ENCODE results near the gene C19orf25. TPM values are rescaled to one million over a fixed set of nuclear protein-coding genes. Genes with fewer than 3 reads are reported as not detected.

The C19orf25 gene
- total and polyA plus RNA-seq, 9 of the 15 experiments (the other 6 are each of a cell fraction or from before 2014, with no cell fraction given): 0.79 to 96.0 (median 36.1) TPM

- TF ChIP-seq HMGXB4 (CRISPR knock-in tag; IDR thresholded peaks at IDR 0.05): no peak
- TF ChIP-seq ADNP (tag; IDR thresholded peaks at IDR 0.05): peak; percentile 69; the same call in 1 of the 2 replicates
- TF ChIP-seq ZNF551 (CRISPR knock-in tag; IDR thresholded peaks at IDR 0.05): no peak
- peak; percentile 39; the same call in 1 of the 2 replicates for TF ChIP-seq KLF16 (IDR thresholded peaks at IDR 0.05)
- peak; percentile 96 for TF ChIP-seq ZNF3 (CRISPR knock-in tag; IDR thresholded peaks at IDR 0.05)
- no peak for TF ChIP-seq SRSF3 (IDR thresholded peaks at IDR 0.05; ENCODE audit: insufficient read depth, low read length)
- no peak for TF ChIP-seq THRB (CRISPR knock-in tag; conservative IDR thresholded peaks at IDR 0.05)
- TF ChIP-seq MAFF (IDR thresholded peaks at IDR 0.05; ENCODE audit: low read length): no peak
- TF ChIP-seq CLOCK (CRISPR knock-in tag; IDR thresholded peaks at IDR 0.05; ENCODE audit: borderline replicate concordance): no peak
- TF ChIP-seq BRD4 (IDR thresholded peaks at IDR 0.05): no peak
- TF ChIP-seq MIER1 (IDR thresholded peaks at IDR 0.05; ENCODE audit: low read depth): 0 out of 2 replicates have a peak, but pooled peaks have one; percentile 56
- no peak for TF ChIP-seq KAT8 (IDR thresholded peaks at IDR 0.05; ENCODE audit: low read depth)
- no peak for TF ChIP-seq KHSRP (IDR thresholded peaks at IDR 0.05)
- TF ChIP-seq SIN3A (IDR thresholded peaks at IDR 0.05; ENCODE audit: borderline replicate concordance in 2 of 2, control insufficient read depth in 1 of 2, low read depth in 2 of 2, low read length in 2 of 2): peak in 1 of 2 experiments; percentile 32; a peak in 1 of 4 replicates
- TF ChIP-seq ZNF133 (CRISPR knock-in tag; IDR thresholded peaks at IDR 0.05): no peak
- TF ChIP-seq MLX (CRISPR knock-in tag; conservative IDR thresholded peaks at IDR 0.05): no peak
- TF ChIP-seq TEAD1 (CRISPR knock-in tag; IDR thresholded peaks at IDR 0.05): no peak; a peak in 1 of 4 replicates
- TF ChIP-seq CTBP1 (IDR thresholded peaks at IDR 0.05; ENCODE audit: borderline replicate concordance): peak; percentile 74
- TF ChIP-seq POU5F1 (IDR thresholded peaks at IDR 0.05; ENCODE audit: borderline replicate concordance, low read depth, low read length, partially characterized antibody): no peak
- TF ChIP-seq ZFP1 (CRISPR knock-in tag; IDR thresholded peaks at IDR 0.05): no peak
- TF ChIP-seq NRF1 (conservative IDR thresholded peaks at IDR 0.05 in 1 of 2, IDR thresholded peaks at IDR 0.05 in 1 of 2): peak; percentile 85 to 87
- TF ChIP-seq MXI1 (IDR thresholded peaks at IDR 0.05; ENCODE audit: low read depth, low read length): no peak
- TF ChIP-seq ZNF41 (CRISPR knock-in tag; conservative IDR thresholded peaks at IDR 0.05): no peak
Measured at GRCh38 chr19:1445185-1445931, 33.7 kb downstream of the C19orf25 start (continued).

All from K562 (cell line).